ENCODE data around the gene NKIRAS1. TPM values are rescaled to one million over a fixed set of nuclear protein-coding genes. Genes with fewer than 3 reads are reported as not detected.

NKIRAS1 gene
- total RNA-seq, 4 donors from 2014 or later: 17.5 to 22.2 (median 19.7) TPM

GRCh38 chr3:23911397-23911796 lies 5.4 kb downstream of the NKIRAS1 start:
- WGBS, 2 donors: 93 to 94% methylated on average over 2 of the region's 2 CpGs
- peaks cover 2 to 12% of the 10 kb centered on the region in 2 donors for H3K36me3 ChIP-seq
- intact Hi-C loops (cut with DNase I): no loop called here
- H3K27ac ChIP-seq: no peak overlapping the region
- no peak overlapping the region for H3K4me3 ChIP-seq (replicated peaks in 1 of 3)
- H3K9me3 ChIP-seq: no peaks in the 10 kb centered on the region
- no peak for DNase-seq
- TF ChIP-seq CTCF (IDR thresholded peaks at IDR 0.05): no peak
- no peak for TF ChIP-seq POLR2A (IDR thresholded peaks at IDR 0.05)
- peaks cover 15 to 19% of the 10 kb centered on the region in 2 donors for H3K4me1 ChIP-seq
- H3K27me3 ChIP-seq: no peaks in the 10 kb centered on the region

- intact Hi-C loops (cut with DNase I): no loop called here
- Histone ChIP-seq H3K9me3 (no peaks in the 10 kb centered on the region), H3K4me3 (replicated peaks in 1 of 3) (no peak overlapping the region), H3K27me3 (no peaks in the 10 kb centered on the region), H3K27ac (no peak overlapping the region), H3K36me3 (peaks cover 2 to 12% of the 10 kb centered on the region in 2 donors), H3K4me1 (peaks cover 0 to 2% of the 10 kb centered on the region in 2 donors)
- 95 to 96% methylated on average over 7 of the region's 7 CpGs for WGBS, 2 donors
- DNase-seq: no peak
- TF ChIP-seq CTCF (IDR thresholded peaks at IDR 0.05): no peak
- no peak for TF ChIP-seq POLR2A (IDR thresholded peaks at IDR 0.05)
Observed at GRCh38 chr3:23909341-23909740, 7.4 kb downstream of the NKIRAS1 start.

DNA sequence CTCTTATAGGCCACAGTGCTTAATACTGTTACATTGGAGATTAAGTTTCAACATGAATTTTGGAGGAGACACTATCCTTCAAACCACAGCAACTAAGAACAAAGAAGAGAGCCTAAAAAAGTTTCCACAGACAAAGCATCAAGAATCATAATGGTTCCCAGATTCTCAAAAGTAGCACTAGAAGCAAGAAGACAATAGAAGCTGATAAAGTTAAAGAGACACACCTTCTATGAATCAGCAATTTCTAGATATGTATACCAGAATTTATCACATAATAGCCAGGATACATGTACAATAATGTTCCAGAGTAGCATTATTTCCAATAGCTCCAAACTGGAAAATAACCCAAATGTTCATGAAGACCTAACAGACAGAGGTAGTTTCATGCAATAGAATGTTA lies 12.2 kb downstream of the NKIRAS1 start:
- no peak for DNase-seq
- H3K4me1 ChIP-seq: no peaks in the 10 kb centered on the region
- intact Hi-C loops (cut with DNase I): no loop called here
- H3K27ac ChIP-seq: no peak overlapping the region
- TF ChIP-seq POLR2A (IDR thresholded peaks at IDR 0.05) (no peak), CTCF (IDR thresholded peaks at IDR 0.05) (no peak)
- peaks cover 2 to 5% of the 10 kb centered on the region in 2 donors for H3K36me3 ChIP-seq
- no peaks in the 10 kb centered on the region for H3K27me3 ChIP-seq
- no peaks in the 10 kb centered on the region for H3K9me3 ChIP-seq
- no peak overlapping the region for H3K4me3 ChIP-seq (replicated peaks in 1 of 3)

- intact Hi-C loops (cut with DNase I): no loop called here
- H3K36me3 ChIP-seq: peaks cover 9% of the 10 kb centered on the region in 2 donors
Observed at GRCh38 chr3:23900744-23901143, 16.0 kb downstream of the NKIRAS1 start.

DNA sequence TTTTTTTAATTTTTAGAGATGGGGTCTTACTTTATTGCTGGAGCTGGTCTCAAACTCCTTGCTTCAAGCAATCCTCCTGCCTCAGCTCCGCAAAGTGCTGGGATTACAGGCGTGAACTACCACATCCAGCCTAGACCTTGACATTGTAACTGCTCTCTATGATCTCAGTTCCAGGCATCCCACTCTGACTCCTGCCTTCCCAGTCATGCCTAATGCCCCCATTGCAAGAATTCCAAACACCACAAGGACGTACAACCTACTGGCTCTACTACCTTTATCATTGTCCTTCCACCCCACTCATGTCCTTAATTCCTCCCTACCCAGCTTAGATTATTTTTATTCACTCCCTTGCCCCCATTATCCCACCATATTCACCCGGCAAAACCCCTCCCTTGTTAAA lies 21.6 kb downstream of the NKIRAS1 start:
- H3K27me3 ChIP-seq: no peaks in the 10 kb centered on the region
- H3K36me3 ChIP-seq: peaks cover 5 to 9% of the 10 kb centered on the region in 2 donors
- intact Hi-C loops (cut with DNase I): no loop called here
- TF ChIP-seq CTCF (IDR thresholded peaks at IDR 0.05): no peak
- TF ChIP-seq POLR2A (IDR thresholded peaks at IDR 0.05): no peak
- H3K9me3 ChIP-seq: no peaks in the 10 kb centered on the region
- peaks cover 0 to 5% of the 10 kb centered on the region in 2 donors for H3K4me1 ChIP-seq
- no peak for DNase-seq
- WGBS, 2 donors: 88 to 98% methylated on average over 4 of the region's 4 CpGs
- no peak overlapping the region for H3K4me3 ChIP-seq (replicated peaks in 1 of 3)
- no peak overlapping the region for H3K27ac ChIP-seq

More at GRCh38 chr3:23900744-23901143, 16.0 kb downstream of the NKIRAS1 start:
- no peak for DNase-seq
- no peak overlapping the region for H3K4me3 ChIP-seq (replicated peaks in 1 of 3)
- no peaks in the 10 kb centered on the region for H3K27me3 ChIP-seq
- WGBS, 2 donors: 89 to 94% methylated on average over 6 of the region's 6 CpGs
- no peak for TF ChIP-seq POLR2A (IDR thresholded peaks at IDR 0.05)
- no peak for TF ChIP-seq CTCF (IDR thresholded peaks at IDR 0.05)
- no peaks in the 10 kb centered on the region for H3K9me3 ChIP-seq
- H3K27ac ChIP-seq: no peak overlapping the region
- H3K4me1 ChIP-seq: no peaks in the 10 kb centered on the region

All from thyroid gland (tissue), 4 donors.